DMS153 (cell line): ENCODE data around the gene GFPT1.
"Not testable (repeated sequence)": the region's sequence is repeated elsewhere in the genome, so short reads cannot be mapped to it uniquely, and the experiment has no call there.

ENCODE experiments used
- DNase-seq: peaks from one replicate; lab custom pipeline; 2025; lab: John Stamatoyannopoulos, UW

The GFPT1 gene

DNA sequence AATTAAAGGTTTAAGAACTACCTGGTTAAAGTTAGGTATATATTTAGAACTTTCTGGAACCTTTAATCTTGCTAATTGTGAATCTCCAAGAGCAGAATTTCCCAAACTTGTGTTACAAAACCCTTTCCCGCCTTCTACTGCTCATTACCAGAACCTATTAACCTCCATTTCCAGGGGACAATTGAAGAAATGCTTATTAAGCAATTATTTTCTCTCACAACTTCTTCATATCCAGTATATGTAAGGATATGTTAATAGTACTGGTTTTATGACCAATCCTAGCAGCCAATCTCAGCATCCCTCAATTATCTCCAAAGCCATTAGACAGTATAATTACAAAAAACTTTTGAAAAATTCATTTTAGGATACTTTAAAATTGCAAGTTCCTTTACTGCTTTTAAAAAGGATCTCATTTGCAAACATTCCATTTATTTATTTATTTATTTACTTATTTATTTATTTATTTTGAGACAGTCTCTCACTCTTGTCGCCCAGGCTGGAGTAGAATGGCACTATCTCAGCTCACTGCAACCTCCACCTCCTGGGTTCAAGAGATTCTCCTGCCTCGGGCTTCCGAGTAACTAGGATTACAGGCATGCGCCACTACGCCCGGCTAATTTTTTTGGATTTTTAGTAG is 3.7 kb downstream of the GFPT1 start:
- DNase-seq: no peak

DNA sequence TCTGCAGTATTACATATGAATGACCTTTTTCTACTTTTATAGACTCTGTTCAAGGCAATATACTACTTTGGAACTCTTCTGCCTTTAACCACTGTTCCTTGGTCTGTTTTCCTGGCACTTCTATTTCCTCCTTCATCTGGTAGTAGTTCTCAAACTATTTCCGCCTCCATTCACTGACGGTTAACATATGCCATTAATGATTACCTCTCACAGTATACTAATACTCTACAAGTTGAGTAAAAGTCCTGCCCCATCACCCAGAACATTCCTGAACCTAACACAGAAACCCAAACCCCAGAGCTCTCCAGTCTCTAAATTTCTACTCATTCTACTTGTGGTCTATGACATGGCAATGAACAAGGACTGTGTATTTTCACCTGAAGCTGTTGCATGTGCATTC is 4.5 kb downstream of the GFPT1 start:
- no peak for DNase-seq

DNA sequence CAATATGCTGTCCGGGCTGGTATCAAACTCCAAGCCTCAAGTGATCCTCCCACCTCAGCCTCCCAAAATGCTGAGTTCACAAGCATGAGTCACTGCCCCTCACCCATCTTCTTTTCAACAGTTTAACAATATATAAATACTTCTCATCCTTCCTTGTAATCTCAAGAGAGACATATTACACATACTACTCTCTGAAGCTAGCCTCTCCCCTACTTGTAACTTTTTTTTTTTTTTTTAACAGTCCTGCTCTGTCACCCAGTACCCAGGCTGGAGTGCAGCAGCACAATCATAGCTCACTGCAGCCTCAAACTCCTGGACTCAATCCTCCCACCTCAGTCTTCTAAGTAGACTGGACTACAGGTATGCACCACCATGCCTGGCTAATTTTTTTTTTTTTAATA is 5.7 kb downstream of the GFPT1 start:
- no peak for DNase-seq

DNA sequence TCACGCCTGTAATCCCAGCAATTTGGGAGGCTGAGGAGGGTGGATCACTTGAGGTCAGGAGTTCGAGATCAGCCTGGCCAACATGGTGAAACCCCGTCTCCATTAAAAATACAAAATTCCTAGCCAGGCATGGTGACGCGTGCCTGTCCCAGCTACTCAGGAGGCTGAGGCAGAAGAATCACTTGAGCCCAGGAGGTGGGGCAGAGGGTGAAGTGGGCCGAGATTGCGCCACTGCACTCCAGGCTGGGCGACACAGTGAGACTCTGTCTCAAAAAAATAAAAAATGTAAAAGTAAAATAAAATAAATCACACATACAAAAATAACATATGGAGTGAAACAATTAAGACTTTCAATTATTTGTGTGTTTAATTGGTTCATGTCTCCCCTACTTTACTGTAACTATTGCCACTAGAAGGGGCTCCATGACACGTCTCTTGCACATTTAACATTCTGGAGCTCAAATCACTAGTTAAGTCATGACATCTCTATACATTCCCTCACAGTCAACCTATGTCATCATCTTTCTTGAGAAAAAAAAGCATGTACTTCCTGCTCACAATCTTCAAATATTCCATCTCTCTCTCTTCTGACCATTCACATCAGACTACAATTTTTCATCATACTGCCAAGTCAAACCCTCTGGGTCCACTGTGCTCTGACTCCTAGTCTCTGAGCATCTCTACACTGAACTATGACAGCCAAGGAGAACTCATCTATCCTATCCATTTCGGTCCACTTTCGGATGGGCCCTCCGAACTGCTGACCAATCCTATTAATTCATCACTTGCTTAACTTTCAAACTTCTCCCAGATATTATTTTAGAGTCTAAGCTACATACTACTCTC is 6.7 kb downstream of the GFPT1 start:
- DNase-seq: no peak

DNA sequence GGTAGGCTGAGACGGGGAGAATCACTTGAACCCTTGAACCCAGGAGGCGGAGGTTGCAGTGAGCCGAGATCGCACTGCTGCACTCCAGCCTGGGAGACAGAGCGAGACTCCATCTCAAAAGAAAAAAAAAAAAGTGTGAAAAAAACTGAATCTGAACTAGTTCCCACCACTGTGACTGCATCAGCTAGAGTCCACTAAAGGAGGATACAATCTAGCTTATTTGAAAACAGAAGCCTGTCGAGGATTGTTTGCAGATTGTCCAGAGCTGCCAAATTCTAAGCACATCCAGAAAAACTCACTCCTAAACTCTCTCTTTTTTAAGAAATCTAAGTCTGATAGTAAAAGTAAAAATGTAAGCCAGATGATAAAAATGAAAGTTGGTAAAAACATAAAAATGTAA is 10.6 kb downstream of the GFPT1 start:
- no peak for DNase-seq

DNA sequence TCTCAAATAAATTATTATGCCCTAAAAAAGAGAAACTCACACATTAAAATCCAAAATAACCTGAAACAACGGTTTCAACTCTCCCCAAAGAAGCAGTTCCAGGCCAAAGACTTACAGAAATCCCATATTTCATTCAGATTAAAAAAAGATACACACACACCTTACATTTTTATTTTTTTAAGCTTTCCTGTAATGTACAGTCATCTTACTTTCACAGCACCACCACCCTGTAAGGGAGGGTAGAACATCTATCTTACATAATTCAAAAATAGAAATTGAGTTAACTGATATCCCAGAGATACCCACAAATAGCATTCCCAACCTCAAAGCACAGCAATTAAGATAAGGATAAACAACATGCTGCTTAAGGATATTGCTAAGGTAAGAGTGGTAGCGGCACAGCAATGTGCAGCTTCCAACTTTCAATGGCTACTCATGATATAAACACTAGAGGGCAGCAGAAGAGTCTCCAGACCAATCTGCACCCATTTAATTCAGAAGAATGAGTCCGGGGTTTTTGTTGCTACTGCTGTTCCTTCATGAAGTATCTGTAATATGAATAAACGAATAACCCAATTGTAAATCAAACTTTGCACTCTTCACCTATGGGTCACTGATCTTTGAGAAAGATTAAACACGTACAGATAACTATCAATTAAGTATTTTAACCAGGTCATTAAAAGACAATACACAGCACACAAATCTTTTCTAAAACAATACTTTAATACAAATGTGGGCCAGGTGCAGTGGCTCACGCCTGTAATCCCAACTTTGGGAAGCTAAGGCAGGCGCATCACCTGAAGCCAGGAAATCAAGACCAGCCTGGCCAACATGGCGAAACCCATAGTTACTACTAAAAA is 11.3 kb downstream of the GFPT1 start:
- DNase-seq: peak; percentile 4

DNA sequence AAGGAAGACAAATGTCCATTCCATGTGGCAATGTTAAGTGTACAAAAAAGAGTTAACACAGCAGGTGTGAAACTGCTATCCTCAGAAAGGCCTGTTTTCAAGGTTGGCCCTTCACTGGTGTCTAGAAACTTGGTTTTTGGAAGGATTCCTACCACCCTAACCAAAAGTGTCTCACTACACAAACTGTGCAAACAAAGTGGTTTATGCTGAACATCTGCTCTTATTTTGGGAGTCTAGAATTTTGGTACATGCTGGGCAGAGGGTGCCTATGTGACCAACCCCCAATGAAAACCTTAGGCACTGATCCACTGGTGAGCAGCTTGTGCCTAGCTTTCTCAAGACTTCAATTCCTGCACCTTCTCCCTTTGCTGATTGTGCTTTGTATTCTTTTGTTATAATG is 14.3 kb downstream of the GFPT1 start:
- no peak for DNase-seq

DNA sequence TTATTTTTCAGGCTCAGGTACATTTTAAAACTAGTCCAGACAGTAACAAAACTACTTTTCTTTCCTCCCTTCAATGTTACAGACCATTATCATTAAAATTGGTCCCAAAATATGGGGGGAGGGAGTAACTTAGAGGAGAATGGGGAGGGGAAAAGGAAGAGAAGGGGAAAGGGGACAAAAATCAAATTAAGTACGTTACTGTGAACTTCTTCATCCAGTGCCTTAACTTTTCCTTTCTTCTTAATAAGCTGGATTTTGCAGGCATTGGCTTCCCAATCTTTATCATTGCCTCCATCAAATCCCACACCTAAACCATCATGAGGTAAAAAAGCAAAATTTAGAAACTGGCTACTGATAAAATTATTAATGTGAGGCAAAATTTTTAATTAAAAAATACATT is 17.2 kb downstream of the GFPT1 start:
- no peak for DNase-seq

DNA sequence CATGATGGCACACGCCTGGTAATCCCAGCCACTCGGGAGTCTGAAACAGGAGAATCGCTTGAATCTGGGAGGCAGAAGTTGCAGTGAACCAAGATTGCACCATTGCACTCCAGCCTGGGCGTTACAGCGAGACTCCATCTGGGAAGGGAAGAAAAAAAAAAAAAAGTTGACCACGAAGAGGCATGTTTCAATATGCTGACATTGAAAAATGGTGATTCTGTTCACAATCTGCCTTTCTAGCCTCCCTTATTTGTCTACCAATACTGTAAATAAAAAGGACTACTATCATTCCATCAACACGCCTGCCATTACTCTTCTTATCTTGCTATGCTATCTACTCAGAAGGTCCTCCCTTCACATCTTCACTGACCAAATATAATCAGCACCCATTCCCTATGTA is 18.4 kb downstream of the GFPT1 start:
- DNase-seq: no peak

DNA sequence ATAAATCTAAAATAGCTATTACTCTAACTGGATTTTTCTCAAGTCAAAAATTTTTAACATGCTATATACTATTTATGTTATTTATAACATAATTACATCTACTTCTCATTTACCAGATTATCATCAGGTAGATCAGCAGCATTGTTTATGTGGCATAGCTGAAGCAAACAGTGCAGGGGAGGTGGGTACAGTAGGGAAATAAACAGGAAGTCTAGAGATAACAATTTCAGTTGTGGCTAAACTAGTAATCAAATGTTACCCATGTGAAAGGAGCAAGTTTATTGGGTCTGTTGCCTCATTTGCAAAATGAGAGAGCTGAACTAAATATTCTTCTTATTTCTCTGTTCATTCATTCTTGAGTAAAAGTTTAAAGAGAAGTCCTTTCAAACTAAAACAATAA is 27.7 kb downstream of the GFPT1 start:
- DNase-seq: no peak

DNA sequence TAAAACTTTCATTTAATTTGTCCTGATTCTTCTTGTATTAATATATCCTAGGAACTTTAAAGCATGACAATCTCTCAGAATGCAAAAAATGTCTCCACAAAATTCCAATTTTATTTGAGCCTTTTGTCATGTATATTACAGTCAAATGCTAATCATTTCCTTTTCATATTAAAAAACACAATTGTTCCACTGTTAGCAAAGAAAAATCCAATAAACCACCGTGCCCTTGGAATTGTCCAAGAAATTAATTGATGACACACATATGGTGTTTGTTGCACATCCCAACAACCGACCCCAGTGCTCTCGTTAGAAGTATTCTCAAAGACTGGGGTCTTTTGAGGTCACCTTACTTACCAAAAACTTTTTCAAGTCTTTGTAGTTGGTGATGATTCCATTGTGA is 28.1 kb downstream of the GFPT1 start:
- no peak for DNase-seq

DNA sequence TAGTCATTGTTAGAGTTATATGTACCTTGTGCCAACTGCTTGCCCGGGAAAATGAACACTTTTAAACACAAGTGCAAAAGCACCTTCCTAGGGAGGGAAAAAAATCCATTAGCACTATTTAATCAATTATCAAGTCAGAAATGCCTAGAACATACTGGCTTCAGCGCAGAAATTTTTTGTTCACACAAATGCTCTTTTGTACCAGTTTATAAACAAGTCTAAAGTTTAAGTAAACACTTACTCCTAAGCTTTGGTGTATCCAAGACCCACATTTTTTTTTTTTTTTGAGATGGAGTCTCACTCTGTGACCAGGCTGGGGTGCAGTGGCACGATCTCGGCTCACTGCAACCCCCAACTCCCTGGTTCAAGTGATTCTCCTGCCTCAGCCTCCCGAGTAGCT is 30.6 kb downstream of the GFPT1 start:
- DNase-seq: no peak

DNA sequence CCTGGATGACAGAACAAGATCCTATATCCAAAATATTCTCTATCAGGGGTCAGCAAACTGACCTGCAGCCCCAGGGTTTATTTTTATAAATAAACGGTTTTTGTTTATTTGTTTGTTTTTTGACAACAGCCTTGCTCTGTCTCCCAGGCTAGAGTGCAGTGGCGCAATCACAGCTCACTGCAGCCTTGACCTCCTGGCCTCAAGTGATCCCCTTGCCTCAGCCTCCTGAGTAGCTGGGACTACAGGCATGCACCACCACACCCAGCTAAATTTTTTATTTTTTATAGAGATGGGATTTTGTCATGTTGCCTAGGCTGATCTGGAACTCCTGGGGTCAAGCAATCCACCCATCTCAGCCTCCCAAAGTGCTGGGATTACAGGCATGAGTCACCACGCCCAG is 32.1 kb downstream of the GFPT1 start:
- not testable (repeated sequence) for DNase-seq

DNA sequence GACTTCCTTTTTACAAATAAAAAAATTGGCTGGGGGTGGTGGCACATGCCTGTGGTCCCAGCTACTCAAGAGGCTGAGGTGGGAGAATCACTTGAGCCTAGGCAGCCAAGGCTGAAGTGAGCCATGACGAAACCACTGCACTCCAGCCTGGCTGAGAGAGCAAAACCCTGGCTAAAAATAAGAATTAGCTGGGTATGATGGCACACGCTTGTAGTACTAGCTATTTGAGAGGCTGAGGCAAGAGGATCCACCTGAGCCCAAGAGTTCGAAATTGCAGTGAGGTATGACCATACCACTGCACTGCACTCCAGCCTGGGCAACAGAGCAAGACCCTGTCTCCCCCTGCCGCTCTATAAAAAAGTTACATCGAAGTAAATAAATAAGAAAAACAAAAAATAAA is 33.7 kb downstream of the GFPT1 start:
- DNase-seq: no peak

DNA sequence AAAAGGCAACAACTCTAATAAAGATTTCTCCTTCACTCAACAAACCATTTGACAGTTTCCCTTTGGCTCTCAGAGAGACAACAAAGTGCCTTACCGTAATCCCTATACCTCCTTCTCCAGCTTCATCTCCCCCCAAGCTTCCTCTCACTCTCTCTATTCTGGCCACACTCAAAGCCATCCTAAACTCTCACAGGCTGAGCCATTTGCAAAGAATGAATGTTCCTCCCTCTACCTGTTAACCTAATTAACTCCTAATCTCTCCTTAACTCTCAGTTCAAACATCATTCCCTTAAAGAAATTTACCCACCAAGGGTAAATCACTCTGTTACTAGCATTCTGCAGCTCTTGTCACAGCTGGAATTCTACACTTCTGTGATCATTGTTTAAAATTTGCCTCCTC is 38.2 kb downstream of the GFPT1 start:
- DNase-seq: no peak

DNA sequence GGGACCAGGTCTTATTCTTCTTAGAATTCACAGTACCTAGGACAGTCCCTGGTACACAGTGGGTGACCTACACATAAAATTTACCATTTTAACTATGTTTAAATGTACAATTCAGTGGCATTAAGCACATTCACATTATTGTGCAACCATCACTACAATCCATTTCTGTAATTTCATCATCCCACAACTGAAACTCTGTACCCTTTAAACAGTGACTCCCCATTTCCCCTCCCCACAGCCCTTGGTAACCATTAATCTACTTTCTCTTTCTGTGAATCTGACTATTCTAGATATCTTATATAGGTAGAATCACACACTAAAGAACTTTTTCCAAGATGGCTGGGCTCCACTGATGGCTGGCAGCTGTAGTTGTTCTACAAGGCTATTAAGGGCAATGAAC is 41.6 kb downstream of the GFPT1 start:
- DNase-seq: no peak

DNA sequence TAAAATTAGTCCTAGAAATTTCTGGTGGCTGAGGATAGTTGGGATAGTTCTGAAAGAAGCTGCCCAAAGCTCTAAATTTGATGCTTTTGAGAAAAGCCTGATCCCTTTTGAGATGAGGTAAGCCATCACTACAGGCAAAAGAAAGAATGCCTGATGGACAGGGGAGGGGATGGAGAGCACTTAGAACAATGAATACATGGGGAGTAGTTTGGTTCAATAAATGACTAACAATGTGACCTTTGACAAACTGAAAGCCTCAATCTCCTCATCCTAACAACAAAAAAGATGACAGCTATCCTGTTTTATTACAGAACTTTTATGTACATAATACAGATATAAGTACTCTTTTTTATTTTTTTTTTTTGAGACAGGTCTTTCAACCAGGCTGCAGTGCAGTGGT is 42.7 kb downstream of the GFPT1 start:
- DNase-seq: no peak

DNA sequence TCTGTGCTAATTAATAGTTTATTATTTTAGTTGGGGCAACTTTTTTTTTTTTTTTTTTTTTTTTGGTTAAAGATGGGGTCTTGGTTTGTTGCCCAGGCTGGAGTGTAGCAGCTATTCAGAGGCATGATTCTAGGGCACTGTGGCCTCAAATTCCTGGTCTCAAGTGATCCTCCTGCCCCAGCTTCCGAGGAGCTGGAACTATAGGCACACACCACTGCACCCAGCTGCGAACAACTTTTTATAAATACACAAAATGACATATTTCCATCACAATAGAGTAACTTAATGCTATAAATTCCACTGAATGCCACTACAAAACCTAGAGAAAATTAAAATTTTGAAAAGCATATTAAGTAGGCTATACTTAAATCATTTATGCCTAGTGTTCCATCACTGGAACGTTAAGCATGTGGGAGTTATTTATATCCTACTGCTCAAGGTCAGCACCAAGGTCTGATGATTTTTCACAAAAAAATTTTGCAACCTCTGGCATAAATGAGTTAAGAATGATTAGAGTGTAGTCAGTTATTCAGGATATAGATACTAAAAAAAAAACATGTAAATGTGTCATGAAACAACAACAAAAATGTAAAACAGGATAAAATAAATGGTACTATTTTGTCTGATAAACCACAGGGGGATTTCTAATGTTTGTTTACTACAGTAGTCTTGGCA is 46.8 kb downstream of the GFPT1 start:
- DNase-seq: no peak

DNA sequence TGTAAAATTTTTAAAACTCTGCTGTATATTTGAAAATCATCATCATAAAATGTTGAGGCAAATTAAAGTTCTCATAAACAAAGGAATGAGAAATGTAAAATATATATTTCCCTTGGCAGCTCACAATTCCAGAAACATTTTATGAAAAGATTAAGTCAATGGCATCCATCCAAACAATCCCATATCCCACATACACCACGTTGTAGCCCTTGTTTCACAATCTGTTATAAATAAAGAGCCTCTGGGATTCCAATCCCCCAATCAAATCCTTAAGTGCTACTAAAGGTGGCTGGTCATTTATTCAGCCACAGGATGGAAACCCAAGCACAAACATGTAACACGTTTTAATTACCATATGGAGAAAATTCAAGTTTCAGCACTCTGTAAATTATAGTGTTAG is 51.7 kb downstream of the GFPT1 start:
- DNase-seq: no peak

DNA sequence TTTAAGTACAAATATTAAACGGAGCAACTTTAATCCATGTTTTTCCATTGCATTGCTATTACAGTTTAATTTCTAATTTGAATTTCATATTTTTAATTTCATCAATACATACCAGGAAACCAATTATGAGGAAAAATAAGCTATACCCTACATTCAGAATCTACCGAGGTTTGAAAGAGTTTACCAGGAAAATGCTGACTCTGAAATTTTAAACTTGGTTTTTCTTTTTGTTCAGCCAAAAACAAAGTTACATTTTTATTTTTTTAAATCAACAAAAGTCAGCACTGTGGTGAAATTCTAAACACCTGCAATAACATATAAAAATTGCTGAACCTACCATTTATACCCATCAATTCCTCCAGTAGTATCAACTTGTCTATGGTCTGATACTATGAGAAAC is 53.7 kb downstream of the GFPT1 start:
- DNase-seq: no peak

DNA sequence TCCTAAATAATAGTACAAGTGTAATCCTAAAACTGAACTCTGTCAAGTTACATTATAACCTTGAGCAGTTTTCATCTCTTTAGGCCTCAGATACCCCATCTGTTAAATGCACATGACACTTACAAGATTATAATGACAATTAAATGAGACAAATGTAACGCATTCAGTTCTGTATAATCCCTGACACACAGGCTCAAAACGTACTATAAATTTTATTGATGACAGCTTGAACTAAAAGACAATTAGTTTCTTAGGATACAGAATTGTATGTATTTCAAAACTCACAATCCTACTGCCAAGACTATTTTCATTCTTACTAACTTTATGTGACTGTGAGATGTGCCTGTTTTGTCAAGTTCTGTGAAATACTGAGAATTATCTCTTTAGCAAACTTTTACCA is 56.2 kb downstream of the GFPT1 start:
- DNase-seq: no peak

DNA sequence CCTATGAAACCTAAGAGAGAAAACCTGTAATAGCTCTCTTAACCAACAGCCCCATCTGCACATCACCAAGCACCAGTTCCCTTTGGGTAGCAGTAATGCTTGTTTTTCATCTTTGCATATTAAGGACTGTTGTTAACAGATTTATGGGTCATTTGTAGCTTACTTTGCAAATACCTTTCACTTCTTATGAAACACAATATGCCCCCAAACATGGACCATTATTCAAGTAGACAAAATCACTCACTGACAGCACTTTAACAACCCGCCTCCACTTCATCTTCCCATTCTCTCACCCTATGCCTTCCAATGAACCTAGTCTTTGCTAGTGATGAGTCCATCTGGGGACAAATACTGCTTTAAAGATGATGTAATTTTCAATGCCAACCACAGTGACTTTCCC is 64.4 kb downstream of the GFPT1 start:
- DNase-seq: no peak
